ENCODE measurements around the gene A1CF. TPM values are rescaled to one million over a fixed set of nuclear protein-coding genes. Genes with fewer than 3 reads are reported as not detected.
"Not testable (repeated sequence)": the region's sequence is repeated elsewhere in the genome, so short reads cannot be mapped to it uniquely, and the experiment has no call there.

The A1CF gene
- polyA plus RNA-seq, 10 donors: 0.03 to 0.12 (median 0.06) TPM; not detected in 4

GRCh38 chr10:50794490-50794889 is 90.9 kb downstream of the A1CF start:
- no peak for DNase-seq

DNA sequence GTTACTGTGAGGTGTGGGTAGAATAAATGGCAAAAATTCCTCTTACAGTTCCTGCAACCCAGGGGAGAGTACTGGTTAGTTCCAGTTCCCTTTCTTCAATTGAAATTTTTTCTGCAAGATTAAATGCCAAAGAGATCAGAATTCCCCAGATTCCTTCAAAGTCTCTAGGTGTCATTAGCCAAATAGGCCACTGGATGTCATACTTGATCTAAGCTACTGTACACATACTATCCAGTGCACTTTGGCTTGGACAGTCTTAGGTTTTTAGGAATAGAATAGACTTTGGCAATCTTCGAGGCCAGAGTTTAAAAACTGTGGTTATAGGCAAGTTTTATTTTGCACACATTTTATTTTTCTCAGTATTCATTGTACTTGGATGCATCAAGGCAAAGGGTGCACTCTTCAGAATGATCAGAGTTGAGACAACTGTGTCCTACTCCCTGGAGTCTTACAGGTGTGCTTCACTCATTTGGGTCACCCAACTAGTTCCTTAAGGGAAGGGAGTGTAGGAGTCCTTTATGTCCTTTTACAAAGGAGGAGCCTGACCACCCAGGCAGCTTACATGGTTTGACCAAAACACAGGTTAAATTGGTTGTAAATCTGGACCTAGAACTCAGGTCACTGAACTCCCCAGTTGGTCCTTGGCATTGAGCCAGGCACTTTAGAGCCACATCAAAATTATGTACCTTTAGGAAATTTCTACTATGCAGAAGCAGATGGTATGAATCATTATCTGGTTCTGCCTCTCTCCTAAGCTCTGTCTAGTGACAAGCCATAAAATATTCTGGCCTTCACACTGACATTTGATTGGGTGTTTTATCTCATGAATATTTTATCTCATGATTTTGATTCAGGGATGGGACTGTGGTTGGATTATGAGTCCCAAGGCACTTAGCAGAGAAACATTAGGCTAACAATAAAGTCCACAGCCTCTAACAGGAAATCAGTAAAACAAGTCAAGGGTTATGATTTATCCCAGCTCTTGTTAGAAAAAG is 96.2 kb downstream of the A1CF start:
- DNase-seq: peak in 1 of 3 donors; percentile 5

GRCh38 chr10:50787962-50788361 is 97.5 kb downstream of the A1CF start:
- not testable (repeated sequence) for DNase-seq

- DNase-seq: not testable (repeated sequence)
Observed at GRCh38 chr10:50782017-50782416, 103.4 kb downstream of the A1CF start.

DNA sequence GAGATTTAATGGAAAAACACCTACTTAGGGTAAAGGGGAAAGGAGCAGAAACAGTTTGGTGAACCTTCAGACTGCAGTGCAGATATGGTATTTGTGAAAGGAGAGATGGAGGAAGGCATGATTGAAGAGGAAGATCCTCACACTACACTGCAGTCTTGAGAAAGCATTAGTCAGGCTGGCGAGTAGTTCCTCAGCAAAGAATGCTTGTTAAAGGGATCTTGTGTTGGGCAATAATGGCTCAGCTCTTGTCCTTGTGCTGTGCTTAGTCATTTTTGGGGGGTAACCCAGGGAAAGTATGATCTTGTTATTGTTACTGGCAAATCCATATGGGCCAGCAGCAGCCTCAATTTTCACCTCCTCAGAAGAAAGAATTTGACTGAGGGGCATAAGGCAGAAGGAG is 105.4 kb downstream of the A1CF start:
- not testable (repeated sequence) for DNase-seq

DNA sequence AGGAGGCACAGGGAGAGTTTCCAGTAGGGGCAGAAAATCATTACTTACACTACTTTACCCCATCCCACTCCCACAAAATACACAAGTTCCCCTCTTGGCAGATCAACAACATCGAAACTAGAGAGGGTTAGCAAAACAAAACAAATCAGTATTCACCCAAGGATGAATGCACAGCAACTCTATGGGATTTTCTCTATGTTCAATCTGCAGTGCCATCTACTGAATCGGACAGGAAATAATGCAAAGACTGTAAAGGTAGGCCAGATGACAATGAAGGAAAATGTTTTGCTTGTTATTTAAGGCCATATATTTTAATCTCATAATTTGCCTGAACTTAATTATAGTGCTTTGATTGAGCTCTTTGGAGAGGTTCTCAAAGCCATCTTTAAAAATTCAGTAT is 110.6 kb downstream of the A1CF start:
- DNase-seq: not testable (repeated sequence)

- not testable (repeated sequence) for DNase-seq
Observed at GRCh38 chr10:50772042-50772441, 113.4 kb downstream of the A1CF start.

DNA sequence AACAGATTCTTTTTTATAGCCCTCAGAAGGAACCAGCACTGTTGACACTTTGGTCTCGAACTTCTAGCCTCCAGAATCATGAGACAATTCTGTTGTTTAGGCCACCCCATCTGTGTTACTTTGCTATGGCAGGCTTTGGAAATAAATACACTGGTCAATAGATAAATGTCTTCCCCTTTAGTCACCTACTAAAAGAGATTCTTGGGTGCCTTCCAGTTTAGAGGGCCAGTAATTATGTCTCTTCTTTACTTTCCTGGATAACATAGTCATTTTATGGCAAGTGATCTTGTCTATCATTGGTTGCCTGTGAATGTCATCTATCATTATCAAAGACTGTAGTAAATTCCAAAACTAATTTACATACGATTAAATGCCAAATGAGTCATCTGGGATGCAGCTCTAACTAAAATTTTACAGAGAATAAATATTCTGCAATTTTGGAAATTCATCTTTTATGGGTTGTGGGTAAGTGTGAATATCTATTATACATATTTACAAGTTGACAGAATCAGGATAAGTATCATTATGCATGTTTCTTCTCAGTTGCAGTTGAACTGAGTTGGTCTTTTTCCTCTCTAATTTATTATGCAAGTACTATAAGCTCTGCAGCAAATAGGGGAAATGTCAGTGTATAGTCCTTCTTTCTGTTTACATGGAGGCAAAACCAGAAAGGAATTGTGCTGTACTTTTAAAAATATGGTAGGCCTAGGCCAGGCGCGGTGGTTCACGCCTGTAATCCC is 118.5 kb downstream of the A1CF start:
- DNase-seq: peak in 1 of 3 donors; percentile 44

Other genes starting within 250 kb of the A1CF start
- gene ASAH2B, start 145.7 kb downstream of the A1CF start, polyA plus RNA-seq (ENCODE audit: insufficient read length in 10 of 10): 1 to 10 TPM; 3.9 to 5.2 (median 4.4) TPM
- gene PRKG1, start 188.9 kb upstream of the A1CF start, polyA plus RNA-seq (ENCODE audit: insufficient read length in 10 of 10): 10 to 100 TPM; 32.4 to 71.5 (median 45.2) TPM

All from muscle of back (tissue), 11 donors.